Stomach (tissue), 4 donors: ENCODE data around the gene ETV6.

Source experiments
- EP300 ChIP-seq: sonication (generic); formaldehyde crosslinking; IDR thresholded peaks from one replicate; pipeline ENCODE4 v1.6.1; 2017; ENCODE audit warnings: antibody characterized with exemption
- POLR2A ChIP-seq, 4 donors: fragments of 450-650 bp; IDR thresholded peaks; one replicate each; pipeline ENCODE4 v1.6.1; 2016; ENCODE audit warnings: antibody characterized with exemption in 4 of 4, control low read depth in 2 of 4, mild to moderate bottlenecking in 1 of 4, moderate library complexity in 1 of 4
- TF ChIP-seq, protein P1 (sequence below), 7 experiments: fragments of 450-650 bp in 4 of 7; fragments of 200-600 bp in 3 of 7; sonication (generic) in 3 of 7; IDR thresholded peaks; one replicate each; pipeline ENCODE4 v1.5.1; 2016 to 2019; ENCODE audit warnings: antibody characterized with exemption in 7 of 7, control low read depth in 2 of 7, mild to moderate bottlenecking in 1 of 7

DNA sequence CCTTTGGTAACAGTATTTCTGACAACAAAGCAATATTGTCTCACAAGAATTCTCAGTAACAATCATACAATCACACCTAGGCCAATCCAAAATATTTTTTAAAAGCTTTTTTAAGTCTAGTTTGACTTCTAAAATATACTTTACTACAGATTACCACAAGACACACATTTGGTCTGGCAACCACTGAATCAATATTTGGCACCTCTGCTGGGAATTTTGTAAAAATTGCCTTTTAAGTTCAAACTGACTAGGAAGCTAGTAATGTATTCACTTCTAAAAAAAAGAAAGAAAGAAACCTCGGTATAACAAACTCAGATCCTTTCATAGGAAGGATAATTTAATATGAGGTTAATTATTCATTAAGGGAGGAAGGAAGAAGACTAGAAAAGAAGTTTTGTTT lies 18.2 kb upstream of the ETV6 start:
- TF ChIP-seq, protein P1, sequence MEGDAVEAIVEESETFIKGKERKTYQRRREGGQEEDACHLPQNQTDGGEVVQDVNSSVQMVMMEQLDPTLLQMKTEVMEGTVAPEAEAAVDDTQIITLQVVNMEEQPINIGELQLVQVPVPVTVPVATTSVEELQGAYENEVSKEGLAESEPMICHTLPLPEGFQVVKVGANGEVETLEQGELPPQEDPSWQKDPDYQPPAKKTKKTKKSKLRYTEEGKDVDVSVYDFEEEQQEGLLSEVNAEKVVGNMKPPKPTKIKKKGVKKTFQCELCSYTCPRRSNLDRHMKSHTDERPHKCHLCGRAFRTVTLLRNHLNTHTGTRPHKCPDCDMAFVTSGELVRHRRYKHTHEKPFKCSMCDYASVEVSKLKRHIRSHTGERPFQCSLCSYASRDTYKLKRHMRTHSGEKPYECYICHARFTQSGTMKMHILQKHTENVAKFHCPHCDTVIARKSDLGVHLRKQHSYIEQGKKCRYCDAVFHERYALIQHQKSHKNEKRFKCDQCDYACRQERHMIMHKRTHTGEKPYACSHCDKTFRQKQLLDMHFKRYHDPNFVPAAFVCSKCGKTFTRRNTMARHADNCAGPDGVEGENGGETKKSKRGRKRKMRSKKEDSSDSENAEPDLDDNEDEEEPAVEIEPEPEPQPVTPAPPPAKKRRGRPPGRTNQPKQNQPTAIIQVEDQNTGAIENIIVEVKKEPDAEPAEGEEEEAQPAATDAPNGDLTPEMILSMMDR (IDR thresholded peaks at IDR 0.05), result no peak
- TF ChIP-seq POLR2A (IDR thresholded peaks at IDR 0.05) (no peak), EP300 (no peak)
